Erythroblast (primary cell): ENCODE results near the gene MRPL46.

Source experiments
- GATA1 ChIP-seq: IDR thresholded peaks from 2 replicates; pipeline ENCODE4 v1.6.1; 2011; ENCODE audit warnings: low read depth, mild to moderate bottlenecking, control low read depth, low read length, moderate library complexity
- POLR2A ChIP-seq: IDR thresholded peaks from 2 replicates; pipeline ENCODE4 v1.6.1; 2011; ENCODE audit warnings: mild to moderate bottlenecking, low read length

- TF ChIP-seq POLR2A (no peak), GATA1 (no peak)
Observed at GRCh38 chr15:88479169-88479568, 12.0 kb upstream of the MRPL46 start.
